ENCODE measurements around the gene DKK3. TPM values are rescaled to one million over a fixed set of nuclear protein-coding genes. Genes with fewer than 3 reads are reported as not detected.

DKK3 gene
- 100 to 1,000 TPM in 4 of 12 donors, 10 to 100 TPM in 7, not detected in 1; 63.9 to 162 (median 84.0) TPM for polyA plus RNA-seq (ENCODE audit: insufficient read length in 12 of 12)
- long read RNA-seq, donor 1, transcript DKK3-201 (8 exons, 2,636 nt): major isoform, 5 of 9 reads
- long read RNA-seq, donor 1, partial matches to known transcripts: 0 of 9 reads
- long read RNA-seq, donor 1, other reads (novel, unspliced or antisense): 0 of 9 reads
- long read RNA-seq, donor 2, transcript DKK3-201 (8 exons, 2,636 nt): minor isoform, 5 of 21 reads
- long read RNA-seq, donor 2, transcript DKK3-215 (3 exons, 1,087 nt): major isoform, 7 of 21 reads
- long read RNA-seq, donor 2, partial matches to known transcripts: 9 of 21 reads
- long read RNA-seq, donor 2, other reads (novel, unspliced or antisense): 0 of 21 reads
- long read RNA-seq, donor 3, partial matches to known transcripts: 0 of 5 reads
- long read RNA-seq, donor 3, other reads (novel, unspliced or antisense): 0 of 5 reads
- long read RNA-seq, donor 4, transcript DKK3-201 (8 exons, 2,636 nt): major isoform, 5 of 15 reads
- long read RNA-seq, donor 4, partial matches to known transcripts: 9 of 15 reads
- long read RNA-seq, donor 4, other reads (novel, unspliced or antisense): 0 of 15 reads
- long read RNA-seq, donor 5: 0 reads
- long read RNA-seq, donor 6, transcript DKK3-201 (8 exons, 2,636 nt): major isoform, 5 of 7 reads
- long read RNA-seq, donor 6, partial matches to known transcripts: 0 of 7 reads
- long read RNA-seq, donor 6, other reads (novel, unspliced or antisense): 0 of 7 reads
- long read RNA-seq, donor 7, partial matches to known transcripts: 0 of 8 reads
- long read RNA-seq, donor 7, other reads (novel, unspliced or antisense): 0 of 8 reads
- long read RNA-seq, donor 8, transcript DKK3-201 (8 exons, 2,636 nt): major isoform, 5 of 44 reads
- long read RNA-seq, donor 8, partial matches to known transcripts: 36 of 44 reads
- long read RNA-seq, donor 8, other reads (novel, unspliced or antisense): 0 of 44 reads
- long read RNA-seq, donor 9, transcript DKK3-201 (8 exons, 2,636 nt): major isoform, 6 of 16 reads
- long read RNA-seq, donor 9, partial matches to known transcripts: 7 of 16 reads
- long read RNA-seq, donor 9, other reads (novel, unspliced or antisense): 0 of 16 reads
- long read RNA-seq, donor 10, transcript DKK3-201 (8 exons, 2,636 nt): major isoform, 7 of 46 reads
- long read RNA-seq, donor 10, partial matches to known transcripts: 37 of 46 reads
- long read RNA-seq, donor 10, other reads (novel, unspliced or antisense): 0 of 46 reads
- long read RNA-seq, donor 11, transcript DKK3-201 (8 exons, 2,636 nt): major isoform, 11 of 21 reads
- long read RNA-seq, donor 11, partial matches to known transcripts: 9 of 21 reads
- long read RNA-seq, donor 11, other reads (novel, unspliced or antisense): 0 of 21 reads

- no peak for DNase-seq
Measured at GRCh38 chr11:12007769-12008737, at the start of gene DKK3. Gene DKK3 (minus strand): TSS chr11:12008626. CDS start chr11:12008582, 44 bp downstream.

DNA sequence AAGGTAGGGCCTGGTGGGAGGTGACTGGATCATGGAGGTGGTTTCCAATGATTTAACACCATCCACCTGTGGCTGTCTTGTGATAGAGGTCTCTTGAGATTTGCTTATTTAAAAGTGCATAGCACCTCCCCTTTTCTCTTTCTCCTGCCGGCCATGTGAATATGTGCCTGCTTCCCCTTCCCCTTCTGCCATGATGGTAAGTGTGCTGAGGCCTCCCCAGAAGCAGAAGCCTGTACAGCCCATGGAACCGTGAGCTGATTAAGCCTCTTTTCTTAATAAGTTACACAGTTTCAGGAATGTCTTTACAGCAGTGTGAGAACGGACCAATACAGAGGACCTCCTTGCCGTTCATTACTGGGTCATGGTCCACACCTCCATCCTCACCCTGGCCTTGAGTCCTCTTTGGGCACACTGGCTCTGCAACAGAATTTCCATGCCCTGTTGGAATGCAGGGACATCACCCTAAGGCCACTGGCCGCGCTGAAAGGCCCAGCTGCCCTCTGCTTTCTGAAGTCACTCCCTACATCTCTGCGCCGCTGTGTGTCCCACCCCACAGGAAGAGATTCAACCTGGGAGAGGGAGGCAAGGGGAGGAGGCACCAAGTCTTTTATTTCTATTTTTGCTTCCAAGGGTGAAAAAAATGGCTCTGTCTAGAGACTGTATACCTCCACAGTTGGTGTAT lies 49.0 kb upstream of the DKK3 start:
- no peak for DNase-seq

GRCh38 chr11:12056119-12056518 lies 47.7 kb upstream of the DKK3 start:
- no peak for DNase-seq

GRCh38 chr11:12053606-12054361 lies 45.4 kb upstream of the DKK3 start:
- DNase-seq: no peak

DNA sequence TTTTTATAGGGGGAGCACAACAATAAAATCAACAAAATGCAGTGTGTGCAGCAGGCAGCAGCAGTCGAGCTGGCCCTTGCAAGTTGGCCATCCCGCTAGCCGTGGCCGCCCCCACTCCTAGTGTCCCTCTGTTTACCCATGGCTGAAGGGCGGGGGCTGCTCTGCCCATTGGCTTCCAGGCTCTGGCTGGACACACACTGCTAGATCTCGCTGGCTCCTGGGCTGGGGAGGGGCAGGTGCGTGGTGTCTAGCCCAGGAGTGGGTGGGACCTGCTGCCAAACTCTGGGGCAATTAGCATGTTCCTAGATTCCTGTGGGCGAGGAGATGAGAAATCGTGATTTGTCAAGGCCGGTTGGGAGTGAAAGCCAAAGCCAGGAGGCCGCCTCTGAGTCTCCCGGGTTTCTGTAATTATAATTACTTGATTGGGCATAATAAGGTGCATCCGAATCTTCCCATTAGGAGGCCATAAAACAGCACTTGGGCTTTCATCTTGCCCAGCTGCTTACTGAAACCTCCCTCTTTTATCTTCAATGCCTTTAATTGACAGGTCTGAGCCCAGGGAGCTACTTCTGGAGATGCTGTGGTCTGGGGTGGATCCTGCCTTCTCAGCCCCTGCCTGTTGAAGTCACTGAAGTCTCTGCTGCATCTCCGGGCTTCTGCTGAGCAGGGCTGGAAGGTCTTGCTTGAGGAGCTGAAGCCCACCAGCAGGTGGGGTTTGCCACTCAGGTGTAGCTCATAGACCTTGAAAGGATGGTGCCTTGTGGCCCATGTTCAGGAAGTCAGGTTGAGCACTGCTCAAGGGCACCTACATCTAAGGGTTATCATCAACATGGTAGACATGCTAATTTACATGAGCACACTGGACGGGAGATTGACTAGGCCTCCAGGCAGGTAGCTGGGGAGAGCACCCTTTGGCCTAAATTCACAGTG lies 44.5 kb upstream of the DKK3 start:
- no peak for DNase-seq

DNA sequence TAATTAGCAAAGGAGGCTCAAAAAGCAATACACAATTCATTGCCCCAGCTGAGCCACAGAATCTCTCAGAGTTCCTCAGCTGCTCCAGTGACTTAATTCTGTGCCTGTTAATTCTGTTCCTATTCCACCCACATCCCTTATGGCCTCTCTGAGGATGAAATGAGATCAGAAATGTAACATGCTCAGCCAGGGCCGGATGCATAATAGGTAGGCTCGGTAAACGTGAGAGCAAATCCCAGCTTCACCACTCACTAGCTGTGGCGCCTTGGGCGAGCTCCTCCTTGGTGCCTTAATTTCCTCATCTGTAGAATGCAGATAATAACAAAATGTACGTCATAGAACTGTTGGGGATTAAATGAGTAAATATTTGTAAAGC lies 42.8 kb upstream of the DKK3 start:
- no peak for DNase-seq

- DNase-seq: no peak
Measured at GRCh38 chr11:12050470-12051286, 42.3 kb upstream of the DKK3 start.

DNA sequence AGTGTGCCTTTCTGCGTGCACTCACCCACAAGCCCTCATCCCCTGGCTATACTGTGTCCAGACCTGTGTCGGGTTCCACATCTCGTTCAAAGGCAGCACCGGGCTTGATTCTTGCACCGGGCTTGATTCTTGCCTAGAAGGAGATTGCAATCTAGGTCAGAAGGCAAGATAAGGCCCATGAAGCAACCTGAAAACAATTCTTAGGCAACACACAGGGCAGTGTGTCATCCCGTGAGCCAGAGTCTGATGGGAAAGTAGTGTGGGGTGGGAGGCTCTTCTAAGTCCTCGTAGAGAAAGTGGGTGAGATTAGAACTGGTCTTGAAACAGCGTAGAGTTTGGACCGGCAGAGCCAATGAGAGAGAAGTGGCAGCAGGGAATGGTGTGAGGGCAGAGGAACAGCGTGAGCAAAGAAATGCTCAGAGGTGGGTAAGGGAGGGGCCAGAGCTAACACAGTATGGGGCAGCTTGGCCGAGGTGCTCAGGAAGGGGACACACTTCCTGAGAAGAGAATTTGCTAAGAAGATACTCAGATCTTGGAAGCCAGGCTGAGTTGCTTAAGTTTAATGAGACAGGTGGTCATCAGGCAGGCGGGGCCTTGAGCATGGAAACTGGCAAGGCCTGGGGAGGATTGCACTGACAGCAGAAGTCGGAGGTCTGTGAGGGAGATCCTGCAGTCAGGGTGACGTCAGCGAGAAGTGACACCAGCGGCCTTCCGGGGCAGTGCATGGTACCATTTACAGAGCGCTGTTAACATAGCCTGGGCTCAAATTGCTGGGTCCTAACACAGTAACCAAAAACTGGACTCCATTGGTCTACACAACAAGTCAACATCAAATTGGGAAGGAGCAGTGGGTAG lies 40.7 kb upstream of the DKK3 start:
- no peak for DNase-seq

- DNase-seq: no peak
Measured at GRCh38 chr11:12046636-12047236, 38.3 kb upstream of the DKK3 start.

GRCh38 chr11:12045914-12046635 lies 37.6 kb upstream of the DKK3 start:
- DNase-seq: no peak

GRCh38 chr11:12044799-12045198 lies 36.4 kb upstream of the DKK3 start:
- no peak for DNase-seq

- peak; percentile 89 for DNase-seq
Measured at GRCh38 chr11:12043959-12044791, 35.7 kb upstream of the DKK3 start.

- DNase-seq: no peak
Measured at GRCh38 chr11:12043221-12043620, 34.8 kb upstream of the DKK3 start.

GRCh38 chr11:12042215-12042676 lies 33.8 kb upstream of the DKK3 start:
- DNase-seq: no peak

All from muscle of arm (tissue), 14 donors.